Astrocyte (in vitro differentiated cells and primary cell): Measurements from ENCODE around the gene UBP1. TPM values are rescaled to one million over a fixed set of nuclear protein-coding genes. Genes with fewer than 3 reads are reported as not detected.
A peak's percentile ranks its signal among the peaks of the same experiment; 100 is the strongest.

ENCODE experiments used
- DNase-seq: peaks from one replicate; pipeline ENCODE4 v3.0.0-alpha.2; 2010; ENCODE audit warnings: low read depth
- FAIRE-seq: peaks from 2 replicates; lab custom pipeline; 2011; peaks lifted over from hg19 to GRCh38; lab: Jason Lieb, UNC
- H2AFZ ChIP-seq: 2 replicates; pipeline ENCODE4 v1.6.0; 2012; ENCODE audit warnings: low read depth, low read length, inconsistent platforms
- H3K27ac ChIP-seq: 2 replicates; pipeline ENCODE4 v1.5.1; 2011; ENCODE audit warnings: low read depth, low read length, inconsistent platforms
- H3K27me3 ChIP-seq: 2 replicates; pipeline ENCODE4 v1.6.0; 2011; ENCODE audit warnings: low read length, inconsistent platforms; ENCODE audit not compliant: insufficient read depth
- H3K36me3 ChIP-seq: 2 replicates; pipeline ENCODE4 v1.5.1; 2011; ENCODE audit warnings: low read length, inconsistent platforms; ENCODE audit not compliant: insufficient read depth
- H3K4me1 ChIP-seq: 2 replicates; pipeline ENCODE4 v1.5.1; 2011; ENCODE audit warnings: low read length, inconsistent platforms; ENCODE audit not compliant: insufficient read depth
- H3K4me2 ChIP-seq: 2 replicates; pipeline ENCODE4 v1.6.0; 2012; ENCODE audit warnings: low read length, inconsistent platforms
- H3K4me3 ChIP-seq: 2 replicates; pipeline ENCODE4 v1.5.1; 2011; ENCODE audit warnings: low read depth, mild to moderate bottlenecking, low read length, inconsistent platforms; ENCODE audit not compliant: insufficient read depth
- H3K79me2 ChIP-seq: 2 replicates; pipeline ENCODE4 v1.6.0; 2012; ENCODE audit warnings: mild to moderate bottlenecking, low read length, inconsistent platforms; ENCODE audit not compliant: insufficient read depth
- H3K9ac ChIP-seq: 2 replicates; pipeline ENCODE4 v1.6.0; 2012; ENCODE audit warnings: mild to moderate bottlenecking, low read length, inconsistent platforms
- H3K9me3 ChIP-seq: 2 replicates; pipeline ENCODE4 v1.5.1; 2012; ENCODE audit warnings: low read depth, mild to moderate bottlenecking, low read length, inconsistent platforms; ENCODE audit not compliant: insufficient read depth
- H4K20me1 ChIP-seq: 2 replicates; pipeline ENCODE4 v1.6.0; 2012; ENCODE audit warnings: low read length, inconsistent platforms; ENCODE audit not compliant: insufficient read depth
- H3K27ac Mint-ChIP-seq: one replicate; pipeline ENCODE4 v1.8.0; 2021; ENCODE audit warnings: mild to moderate bottlenecking, mixed read lengths; ENCODE audit not compliant: unreplicated experiment
- H3K27me3 Mint-ChIP-seq: one replicate; pipeline ENCODE4 v1.8.0; 2021; ENCODE audit warnings: low read depth, mixed read lengths; ENCODE audit not compliant: unreplicated experiment
- H3K36me3 Mint-ChIP-seq: one replicate; pipeline ENCODE4 v1.8.0; 2021; ENCODE audit warnings: low read depth, mixed read lengths; ENCODE audit not compliant: unreplicated experiment
- H3K4me1 Mint-ChIP-seq: one replicate; pipeline ENCODE4 v1.8.0; 2021; ENCODE audit warnings: low read depth, mixed read lengths; ENCODE audit not compliant: unreplicated experiment
- H3K4me3 Mint-ChIP-seq: one replicate; pipeline ENCODE4 v1.8.0; 2021; ENCODE audit warnings: mild to moderate bottlenecking, moderate library complexity, mixed read lengths; ENCODE audit not compliant: unreplicated experiment
- H3K9me3 Mint-ChIP-seq: one replicate; pipeline ENCODE4 v1.8.0; 2021; ENCODE audit warnings: mild to moderate bottlenecking, mixed read lengths; ENCODE audit not compliant: unreplicated experiment
- EZH2 ChIP-seq: IDR thresholded peaks from 2 replicates; pipeline ENCODE4 v1.6.1; 2012; ENCODE audit warnings: mild to moderate bottlenecking, low read length, inconsistent platforms; ENCODE audit not compliant: insufficient read depth
- total RNA-seq: library from RNA; stranded (reverse); gene quantifications from 2 replicates; pipeline ENCODE4 v1.2.1, GENCODE V29; 2021
- TF ChIP-seq, protein P1 (sequence below): IDR thresholded peaks from 2 replicates; pipeline ENCODE4 v1.5.1; 2011; ENCODE audit warnings: low read depth, mild to moderate bottlenecking, inconsistent platforms, low read length, moderate library complexity; ENCODE audit not compliant: insufficient read depth

Gene UBP1
- total RNA-seq, 1 donor from 2014 or later, result 79.3 TPM

DNA sequence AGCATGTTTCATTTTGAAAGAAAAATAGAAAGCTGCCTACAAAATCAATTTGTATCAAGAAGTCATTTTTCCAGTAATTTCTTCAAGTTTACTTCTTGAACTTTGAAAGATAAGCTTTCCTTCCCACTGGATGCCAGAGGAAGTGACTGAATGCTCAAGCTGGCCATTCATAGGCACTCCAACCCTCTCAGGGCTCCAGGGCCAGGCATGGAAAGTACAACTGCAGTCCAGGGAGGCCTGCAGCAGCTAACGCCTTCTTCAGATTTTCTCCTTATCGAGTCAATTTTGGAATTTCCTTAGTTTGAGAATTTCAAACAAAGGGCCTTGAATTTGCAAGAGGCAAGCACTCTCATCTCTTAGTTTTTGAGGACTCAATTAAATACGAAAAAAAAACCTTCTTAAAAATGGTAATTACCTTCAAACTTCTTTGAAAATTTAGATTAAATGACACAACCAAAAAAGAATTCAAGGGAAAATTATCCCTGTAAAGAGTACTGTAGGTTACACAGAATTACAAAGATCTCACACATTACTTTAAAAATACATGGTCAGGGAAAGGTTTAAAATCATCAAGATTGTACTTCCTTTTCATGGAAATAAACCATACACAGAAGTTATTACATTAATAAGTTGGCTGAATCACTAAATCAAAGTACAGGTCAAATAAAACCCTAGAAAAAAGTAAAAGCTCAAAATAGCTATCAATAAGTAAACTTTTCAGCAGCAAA lies 2.5 kb downstream of the UBP1 start:
- TF ChIP-seq, protein P1, sequence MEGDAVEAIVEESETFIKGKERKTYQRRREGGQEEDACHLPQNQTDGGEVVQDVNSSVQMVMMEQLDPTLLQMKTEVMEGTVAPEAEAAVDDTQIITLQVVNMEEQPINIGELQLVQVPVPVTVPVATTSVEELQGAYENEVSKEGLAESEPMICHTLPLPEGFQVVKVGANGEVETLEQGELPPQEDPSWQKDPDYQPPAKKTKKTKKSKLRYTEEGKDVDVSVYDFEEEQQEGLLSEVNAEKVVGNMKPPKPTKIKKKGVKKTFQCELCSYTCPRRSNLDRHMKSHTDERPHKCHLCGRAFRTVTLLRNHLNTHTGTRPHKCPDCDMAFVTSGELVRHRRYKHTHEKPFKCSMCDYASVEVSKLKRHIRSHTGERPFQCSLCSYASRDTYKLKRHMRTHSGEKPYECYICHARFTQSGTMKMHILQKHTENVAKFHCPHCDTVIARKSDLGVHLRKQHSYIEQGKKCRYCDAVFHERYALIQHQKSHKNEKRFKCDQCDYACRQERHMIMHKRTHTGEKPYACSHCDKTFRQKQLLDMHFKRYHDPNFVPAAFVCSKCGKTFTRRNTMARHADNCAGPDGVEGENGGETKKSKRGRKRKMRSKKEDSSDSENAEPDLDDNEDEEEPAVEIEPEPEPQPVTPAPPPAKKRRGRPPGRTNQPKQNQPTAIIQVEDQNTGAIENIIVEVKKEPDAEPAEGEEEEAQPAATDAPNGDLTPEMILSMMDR, result no peak
- TF ChIP-seq EZH2, result no peak

DNA sequence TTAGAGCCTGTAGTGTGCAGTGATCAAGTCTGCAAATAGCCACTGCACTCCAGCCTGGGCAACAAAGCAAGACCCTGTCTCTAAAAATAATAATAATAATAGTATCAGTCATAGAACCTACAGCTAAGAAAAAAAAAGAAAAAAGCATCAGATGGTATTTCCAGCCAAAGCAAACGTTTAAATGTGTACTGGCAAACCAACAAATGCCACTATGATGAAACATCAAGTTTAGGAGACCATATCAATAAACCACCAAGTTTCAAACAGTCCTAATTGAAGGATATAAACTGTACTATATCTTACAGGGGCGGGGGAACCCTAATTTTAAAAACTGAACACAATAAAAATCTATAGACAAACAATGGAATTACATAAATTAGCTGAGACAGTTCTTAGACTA lies 6.4 kb downstream of the UBP1 start:
- FAIRE-seq (no peak), DNase-seq (peak; percentile 46)
- H3K9me3 Mint-ChIP-seq, result no peaks in the 10 kb centered on the region
- no peak overlapping the region for H3K9ac ChIP-seq
- H3K36me3 ChIP-seq, result no peaks in the 10 kb centered on the region
- peaks cover 14% of the 10 kb centered on the region for H3K4me1 ChIP-seq
- no peaks in the 10 kb centered on the region for H3K9me3 ChIP-seq
- H3K27ac Mint-ChIP-seq, result peak overlapping the region; percentile 4
- H3K36me3 Mint-ChIP-seq, result peaks cover 4% of the 10 kb centered on the region
- no peak overlapping the region for H3K4me2 ChIP-seq
- H3K27ac ChIP-seq, result no peak overlapping the region
- H3K27me3 Mint-ChIP-seq, result no peaks in the 10 kb centered on the region
- peaks cover 99% of the 10 kb centered on the region for H4K20me1 ChIP-seq
- no peaks in the 10 kb centered on the region for H3K27me3 ChIP-seq
- peaks cover 48% of the 10 kb centered on the region for H3K4me1 Mint-ChIP-seq
- H3K4me3 ChIP-seq, result no peak overlapping the region
- TF ChIP-seq, protein P1, result no peak
- no peak for TF ChIP-seq EZH2
- H3K79me2 ChIP-seq, result peaks cover 100% of the 10 kb centered on the region
- H3K4me3 Mint-ChIP-seq, result no peak overlapping the region
- no peak overlapping the region for H2AFZ ChIP-seq

More for the DNA sequence above, 2.5 kb downstream of the UBP1 start:
- Mint-ChIP-seq H3K36me3 (no peaks in the 10 kb centered on the region), H3K27ac (peak overlapping the region; percentile 94), H3K4me1 (peaks cover 23% of the 10 kb centered on the region), H3K27me3 (no peaks in the 10 kb centered on the region), H3K9me3 (no peaks in the 10 kb centered on the region), H3K4me3 (peak overlapping the region; percentile 97)
- Histone ChIP-seq H3K4me1 (peaks cover 14% of the 10 kb centered on the region), H3K4me2 (peak overlapping the region; percentile 86), H3K27me3 (no peaks in the 10 kb centered on the region), H3K36me3 (no peaks in the 10 kb centered on the region), H3K9me3 (no peaks in the 10 kb centered on the region), H2AFZ (no peak overlapping the region), H3K27ac (peak overlapping the region; percentile 81), H3K4me3 (peak overlapping the region; percentile 85), H4K20me1 (peaks cover 69% of the 10 kb centered on the region), H3K79me2 (peaks cover 72% of the 10 kb centered on the region), H3K9ac (peak overlapping the region; percentile 86)
- FAIRE-seq (no peak), DNase-seq (peak; percentile 67)

DNA sequence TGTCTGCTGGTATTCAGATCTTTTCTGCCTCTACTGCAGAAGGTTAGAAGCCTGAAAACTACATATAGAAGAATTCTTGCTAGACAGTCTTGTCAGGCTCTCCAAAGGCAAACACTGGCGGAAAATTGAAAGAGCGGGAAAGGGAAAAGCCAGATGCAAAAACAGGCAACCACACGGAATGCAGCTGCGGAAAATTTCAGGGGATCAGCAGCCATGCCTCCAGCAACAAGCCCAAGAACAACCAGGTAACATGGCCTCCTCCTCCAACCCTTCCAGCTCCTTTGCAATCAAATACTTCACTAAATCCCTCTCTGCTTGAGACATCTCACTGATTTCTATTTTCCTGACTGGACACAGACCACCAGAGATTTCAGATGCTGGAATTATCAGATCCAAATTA lies 9.6 kb downstream of the UBP1 start:
- Histone ChIP-seq H3K27me3 (no peaks in the 10 kb centered on the region), H3K4me2 (no peak overlapping the region), H3K4me1 (peaks cover 11% of the 10 kb centered on the region), H3K79me2 (peaks cover 99% of the 10 kb centered on the region), H4K20me1 (peaks cover 97% of the 10 kb centered on the region), H3K36me3 (no peaks in the 10 kb centered on the region), H3K4me3 (no peak overlapping the region), H3K27ac (no peak overlapping the region), H3K9ac (no peak overlapping the region), H2AFZ (no peak overlapping the region), H3K9me3 (no peaks in the 10 kb centered on the region)
- TF ChIP-seq, protein P1, result no peak
- TF ChIP-seq EZH2, result no peak
- Mint-ChIP-seq H3K27ac (no peak overlapping the region), H3K4me3 (peak overlapping the region; percentile 30), H3K4me1 (peaks cover 60% of the 10 kb centered on the region), H3K27me3 (no peaks in the 10 kb centered on the region), H3K9me3 (no peaks in the 10 kb centered on the region), H3K36me3 (peaks cover 4% of the 10 kb centered on the region)
- DNase-seq (no peak), FAIRE-seq (no peak)
